ENCODE results near the gene EXOC6B. TPM values are rescaled to one million over a fixed set of nuclear protein-coding genes. Genes with fewer than 3 reads are reported as not detected.

EXOC6B gene
- total RNA-seq, 1 donor from 2014 or later, result 32.4 TPM

GRCh38 chr2:72254831-72255451 is 570.9 kb downstream of the EXOC6B start:
- H3K9me3 ChIP-seq, result no peaks in the 10 kb centered on the region
- no peak overlapping the region for H3K4me3 ChIP-seq
- intact Hi-C loops (cut with DNase I), result no loop called here
- no peaks in the 10 kb centered on the region for H3K4me1 ChIP-seq
- TF ChIP-seq CTCF (IDR thresholded peaks at IDR 0.05), result no peak
- no peak for DNase-seq (ENCODE audit: low spot score in 2 of 2)
- no peak overlapping the region for H3K27ac ChIP-seq
- no peaks in the 10 kb centered on the region for H3K36me3 ChIP-seq
- no peaks in the 10 kb centered on the region for H3K27me3 ChIP-seq

- intact Hi-C loops (cut with DNase I), result no loop called here
- Histone ChIP-seq H3K27me3 (no peaks in the 10 kb centered on the region), H3K36me3 (no peaks in the 10 kb centered on the region), H3K4me1 (peaks cover 0 to 2% of the 10 kb centered on the region in 2 donors), H3K27ac (no peak overlapping the region), H3K9me3 (no peaks in the 10 kb centered on the region), H3K4me3 (no peak overlapping the region)
- TF ChIP-seq CTCF (IDR thresholded peaks at IDR 0.05), result no peak
- DNase-seq (ENCODE audit: low spot score in 2 of 2), result no peak
These were observed 587.5 kb downstream of the EXOC6B start for GRCh38 chr2:72238311-72238710.

GRCh38 chr2:72237549-72237948 is 588.3 kb downstream of the EXOC6B start:
- Histone ChIP-seq H3K27ac (no peak overlapping the region), H3K27me3 (no peaks in the 10 kb centered on the region), H3K4me1 (peaks cover 0 to 2% of the 10 kb centered on the region in 2 donors), H3K4me3 (no peak overlapping the region), H3K36me3 (no peaks in the 10 kb centered on the region), H3K9me3 (no peaks in the 10 kb centered on the region)
- TF ChIP-seq CTCF (IDR thresholded peaks at IDR 0.05), result no peak
- intact Hi-C loops (cut with DNase I), result no loop called here
- no peak for DNase-seq (ENCODE audit: low spot score in 2 of 2)

- H3K27me3 ChIP-seq, result no peaks in the 10 kb centered on the region
- no peak for DNase-seq (ENCODE audit: low spot score in 2 of 2)
- H3K9me3 ChIP-seq, result no peaks in the 10 kb centered on the region
- no peaks in the 10 kb centered on the region for H3K36me3 ChIP-seq
- H3K4me3 ChIP-seq, result no peak overlapping the region
- TF ChIP-seq CTCF (IDR thresholded peaks at IDR 0.05), result no peak
- intact Hi-C loops (cut with DNase I), result no loop called here
- H3K4me1 ChIP-seq, result peaks cover 0 to 2% of the 10 kb centered on the region in 2 donors
- no peak overlapping the region for H3K27ac ChIP-seq
These were observed 589.3 kb downstream of the EXOC6B start for GRCh38 chr2:72236445-72237067.

- H3K4me3 ChIP-seq, result no peak overlapping the region
- intact Hi-C loops (cut with DNase I), result no loop called here
These were observed 590.1 kb downstream of the EXOC6B start for GRCh38 chr2:72235497-72236415.

More at GRCh38 chr2:72235497-72236415, 590.1 kb downstream of the EXOC6B start:
- no peaks in the 10 kb centered on the region for H3K9me3 ChIP-seq
- H3K27me3 ChIP-seq, result no peaks in the 10 kb centered on the region
- H3K36me3 ChIP-seq, result no peaks in the 10 kb centered on the region
- H3K27ac ChIP-seq, result no peak overlapping the region
- TF ChIP-seq CTCF (IDR thresholded peaks at IDR 0.05), result no peak
- DNase-seq (ENCODE audit: low spot score in 2 of 2), result no peak
- H3K4me1 ChIP-seq, result peaks cover 0 to 2% of the 10 kb centered on the region in 2 donors
